ENCODE data around the gene SLC10A7.

GRCh38 chr4:146367347-146367746 is 154.4 kb downstream of the SLC10A7 start:
- TF ChIP-seq EP300 (IDR thresholded peaks at IDR 0.05) (no peak), POLR2AphosphoS5 (IDR thresholded peaks at IDR 0.05) (no peak)
